ENCODE measurements around the gene IRGM. TPM values are rescaled to one million over a fixed set of nuclear protein-coding genes. Genes with fewer than 3 reads are reported as not detected.

The IRGM gene
- total RNA-seq, 1 donor from 2014 or later = not detected

Other genes starting within 250 kb of the IRGM start
- 0.43 and 1.4 TPM in 2 replicates for gene SYNPO, start 205.9 kb upstream of the IRGM start, total RNA-seq
- gene MYOZ3, start 185.3 kb upstream of the IRGM start, total RNA-seq = 2.2 and 3.6 TPM in 2 replicates
- gene RBM22, start 145.5 kb upstream of the IRGM start, total RNA-seq = 33.2 and 35.6 TPM in 2 replicates
- gene DCTN4, start 87.5 kb upstream of the IRGM start, total RNA-seq = 29.0 and 30.2 TPM in 2 replicates
- gene SMIM3, start 67.8 kb upstream of the IRGM start, total RNA-seq = 8.8 and 9.5 TPM in 2 replicates
- 6.3 and 10.3 TPM in 2 replicates for gene ZNF300, start 58.5 kb downstream of the IRGM start, total RNA-seq
- gene GPX3, start 174.1 kb downstream of the IRGM start, total RNA-seq = 9.3 and 10.9 TPM in 2 replicates
- gene TNIP1, start 234.5 kb downstream of the IRGM start, total RNA-seq = 241 and 255 TPM in 2 replicates

All from epithelial cell of proximal tubule (primary cell).